HepG2 (cell line): ENCODE measurements around the gene FBXO24. TPM values are rescaled to one million over a fixed set of nuclear protein-coding genes. Genes with fewer than 3 reads are reported as not detected.

Experiments used
- EHMT2 ChIP-seq: fragments of 200-600 bp; sonication (generic); IDR thresholded peaks from 2 replicates; pipeline ENCODE4 v1.7.0; 2017; ENCODE audit warnings: antibody characterized with exemption, low read depth, low read length, borderline replicate concordance
- GATAD2A ChIP-seq: IDR thresholded peaks from 2 replicates; pipeline ENCODE4 v1.6.1; 2016
- GPBP1L1 ChIP-seq: sonication (generic); formaldehyde crosslinking; IDR thresholded peaks from 2 replicates; pipeline ENCODE4 v1.5.0; 2020; ENCODE audit warnings: mild to moderate bottlenecking, missing genetic modification reagents
- MTF1 ChIP-seq: sonication (generic); formaldehyde crosslinking; IDR thresholded peaks from 2 replicates; pipeline ENCODE4 v1.5.0; 2020; ENCODE audit warnings: missing genetic modification reagents
- NCOR1 ChIP-seq: fragments of 200-600 bp; sonication (generic); IDR thresholded peaks from 2 replicates; pipeline ENCODE4 v1.7.0; 2017; ENCODE audit warnings: antibody characterized with exemption, low read length, borderline replicate concordance
- NFYC ChIP-seq: IDR thresholded peaks from 2 replicates; pipeline ENCODE4 v1.6.1; 2016; ENCODE audit warnings: missing genetic modification reagents, missing compliant biosample characterization
- PCBP1 ChIP-seq: fragments of 200-400 bp; formaldehyde crosslinking; IDR thresholded peaks from 2 replicates; pipeline ENCODE4 v1.6.1; 2017; ENCODE audit warnings: mild to moderate bottlenecking, low read depth, low read length, borderline replicate concordance
- PHB2 ChIP-seq: fragments of 450-650 bp; IDR thresholded peaks from 2 replicates; pipeline ENCODE4 v1.6.1; 2018; ENCODE audit not compliant: partially characterized antibody
- PLRG1 ChIP-seq: fragments of 450-650 bp; conservative IDR thresholded peaks from 2 replicates; pipeline ENCODE4 v1.6.1; 2016
- POLR2G ChIP-seq: fragments of 200-400 bp; formaldehyde crosslinking; IDR thresholded peaks from 2 replicates; pipeline ENCODE4 v1.6.1; 2018; ENCODE audit warnings: mild to moderate bottlenecking, low read depth, low read length, moderate library complexity
- ZFP36L2 ChIP-seq: sonication (generic); formaldehyde crosslinking; IDR thresholded peaks from 2 replicates; pipeline ENCODE4 v1.4.0; 2020; ENCODE audit warnings: missing genetic modification reagents
- ZFP62 ChIP-seq: sonication (generic); formaldehyde crosslinking; IDR thresholded peaks from 2 replicates; pipeline ENCODE4 v1.4.0; 2020; ENCODE audit warnings: missing genetic modification reagents
- ZNF337 ChIP-seq: sonication (generic); formaldehyde crosslinking; IDR thresholded peaks from 2 replicates; pipeline ENCODE4 v1.5.1; 2020; ENCODE audit warnings: missing genetic modification reagents, low read depth, mild to moderate bottlenecking, borderline replicate concordance
- ZNF407 ChIP-seq: sonication (generic); formaldehyde crosslinking; IDR thresholded peaks from one replicate; pipeline ENCODE4 v1.5.1; 2020; ENCODE audit warnings: mild to moderate bottlenecking, missing genetic modification reagents; ENCODE audit errors: not compliant biosample characterization
- ZNF441 ChIP-seq: sonication (generic); formaldehyde crosslinking; IDR thresholded peaks from 2 replicates; pipeline ENCODE4 v1.7.0; 2021; ENCODE audit warnings: missing genetic modification reagents, borderline replicate concordance
- ZNF784 ChIP-seq: sonication (generic); formaldehyde crosslinking; IDR thresholded peaks from 2 replicates; pipeline ENCODE4 v1.5.1; 2020; ENCODE audit warnings: missing genetic modification reagents, mild to moderate bottlenecking, borderline replicate concordance
- polyA plus RNA-seq, 8 experiments: library from polyadenylated mRNA; depleted of rRNA in 3 of 8; stranded (reverse) in 7 of 8; unstranded in 1 of 8; fragments of >200 nt; fragmentation: Illumina TruSeq in 4 of 8; extraction: Trizol in 4 of 8; gene quantifications; 2 replicates each; pipeline versions ENCODE4 v1.2.1 to v1.2.3, GENCODE V29; 2011 to 2016; ENCODE audit warnings: low read depth in 4 of 8, missing spikeins in 1 of 8, mixed read lengths in 1 of 8; ENCODE audit not compliant: insufficient read depth in 1 of 8
- total RNA-seq, 5 experiments: library from RNA; depleted of rRNA; stranded (reverse); fragments of >200 nt; fragmentation: Illumina TruSeq; extraction: Trizol; gene quantifications; 2 replicates each; pipeline ENCODE4 v1.2.3, GENCODE V29; 2016; ENCODE audit warnings: low read depth in 1 of 5
- TF ChIP-seq, protein P1 (sequence below): IDR thresholded peaks from 2 replicates; pipeline ENCODE4 v1.6.1; 2016
- TF ChIP-seq, protein P2 (sequence below): sonication (generic); formaldehyde crosslinking; IDR thresholded peaks from 2 replicates; pipeline ENCODE4 v1.5.0; 2020; ENCODE audit warnings: missing genetic modification reagents

FBXO24 gene
- total and polyA plus RNA-seq, 2 of the 13 experiments (the other 11 are each of a cell fraction or from before 2014, with no cell fraction given): 0.20 to 0.55 TPM

DNA sequence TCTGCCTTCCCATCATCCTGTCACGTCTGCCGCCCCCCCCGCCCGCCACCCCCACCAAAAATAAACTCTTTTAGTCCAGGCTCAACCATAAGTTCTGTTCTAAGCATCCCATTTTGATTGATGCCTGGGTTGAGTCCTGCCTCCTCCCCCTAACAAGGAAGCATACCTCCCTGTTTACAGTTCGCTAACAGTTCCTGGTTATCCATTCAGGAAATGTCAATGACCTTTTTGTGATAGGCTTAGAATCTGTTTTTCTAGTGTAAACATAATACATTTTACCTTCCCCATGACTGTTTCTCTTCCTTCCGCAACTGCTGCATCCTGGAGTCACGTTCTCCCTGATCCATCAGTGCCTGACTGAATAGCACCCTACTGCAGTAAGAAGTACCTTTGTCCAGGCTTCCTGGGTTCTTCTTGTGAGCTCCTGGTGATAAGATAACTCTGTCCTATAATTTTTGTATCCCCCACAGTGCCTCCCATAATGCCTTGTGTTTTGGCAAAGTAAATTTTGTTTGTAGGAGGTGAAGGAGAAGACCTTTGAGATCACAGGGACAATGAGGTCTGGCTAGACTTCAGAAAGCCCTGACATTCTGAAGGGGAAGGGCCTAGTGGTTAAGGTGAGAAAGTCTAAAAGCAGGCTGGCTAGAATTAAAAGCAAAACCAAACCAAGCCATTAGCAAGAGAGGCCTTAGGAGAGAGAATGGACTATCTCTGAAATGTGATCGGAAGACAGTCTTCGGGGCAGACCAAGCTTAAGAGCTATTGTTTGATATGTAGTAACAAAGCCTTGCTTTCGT, 39.8 kb upstream of the FBXO24 start (continued):
- TF ChIP-seq ZNF407 (CRISPR knock-in tag) (no peak), MTF1 (no peak), PCBP1 (no peak), ZNF784 (CRISPR knock-in tag) (no peak), ZNF337 (no peak), PHB2 (no peak), GPBP1L1 (CRISPR knock-in tag) (no peak), PLRG1 (no peak), ZFP36L2 (CRISPR knock-in tag) (no peak), POLR2G (peak; percentile 78), NCOR1 (peak; percentile 69; the same call in 1 of the 2 replicates), NFYC (CRISPR knock-in tag) (0 out of 2 replicates have a peak, but pooled peaks have one; percentile 21), ZFP62 (no peak), EHMT2 (no peak), GATAD2A (peak; percentile 65), ZNF441 (CRISPR knock-in tag) (no peak)
- TF ChIP-seq, protein P1, sequence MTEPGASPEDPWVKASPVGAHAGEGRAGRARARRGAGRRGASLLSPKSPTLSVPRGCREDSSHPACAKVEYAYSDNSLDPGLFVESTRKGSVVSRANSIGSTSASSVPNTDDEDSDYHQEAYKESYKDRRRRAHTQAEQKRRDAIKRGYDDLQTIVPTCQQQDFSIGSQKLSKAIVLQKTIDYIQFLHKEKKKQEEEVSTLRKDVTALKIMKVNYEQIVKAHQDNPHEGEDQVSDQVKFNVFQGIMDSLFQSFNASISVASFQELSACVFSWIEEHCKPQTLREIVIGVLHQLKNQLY (CRISPR knock-in tag): peak; percentile 89
- TF ChIP-seq, protein P2, sequence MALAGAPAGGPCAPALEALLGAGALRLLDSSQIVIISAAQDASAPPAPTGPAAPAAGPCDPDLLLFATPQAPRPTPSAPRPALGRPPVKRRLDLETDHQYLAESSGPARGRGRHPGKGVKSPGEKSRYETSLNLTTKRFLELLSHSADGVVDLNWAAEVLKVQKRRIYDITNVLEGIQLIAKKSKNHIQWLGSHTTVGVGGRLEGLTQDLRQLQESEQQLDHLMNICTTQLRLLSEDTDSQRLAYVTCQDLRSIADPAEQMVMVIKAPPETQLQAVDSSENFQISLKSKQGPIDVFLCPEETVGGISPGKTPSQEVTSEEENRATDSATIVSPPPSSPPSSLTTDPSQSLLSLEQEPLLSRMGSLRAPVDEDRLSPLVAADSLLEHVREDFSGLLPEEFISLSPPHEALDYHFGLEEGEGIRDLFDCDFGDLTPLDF (CRISPR knock-in tag): no peak
